WTC11 (cell line): ENCODE measurements around the gene PDE8B.

ENCODE experiments used
- CTCF ChIP-seq: fragments of 200-600 bp; IDR thresholded peaks from 2 replicates; pipeline ENCODE4 v1.8.0; 2022; ENCODE audit warnings: antibody characterized with exemption
- ESRRA ChIP-seq: sonication (generic); formaldehyde crosslinking; IDR thresholded peaks from 2 replicates; pipeline ENCODE4 v1.8.1; 2022; ENCODE audit warnings: mild to moderate bottlenecking, missing genetic modification reagents, borderline replicate concordance
- SMAD4 ChIP-seq: sonication (generic); formaldehyde crosslinking; IDR thresholded peaks from 2 replicates; pipeline ENCODE4 v1.8.0; 2022; ENCODE audit warnings: mild to moderate bottlenecking, missing genetic modification reagents
- ZNF138 ChIP-seq: sonication (generic); formaldehyde crosslinking; conservative IDR thresholded peaks from 2 replicates; pipeline ENCODE4 v1.8.1; 2022; ENCODE audit warnings: mild to moderate bottlenecking, moderate library complexity, missing genetic modification reagents

DNA sequence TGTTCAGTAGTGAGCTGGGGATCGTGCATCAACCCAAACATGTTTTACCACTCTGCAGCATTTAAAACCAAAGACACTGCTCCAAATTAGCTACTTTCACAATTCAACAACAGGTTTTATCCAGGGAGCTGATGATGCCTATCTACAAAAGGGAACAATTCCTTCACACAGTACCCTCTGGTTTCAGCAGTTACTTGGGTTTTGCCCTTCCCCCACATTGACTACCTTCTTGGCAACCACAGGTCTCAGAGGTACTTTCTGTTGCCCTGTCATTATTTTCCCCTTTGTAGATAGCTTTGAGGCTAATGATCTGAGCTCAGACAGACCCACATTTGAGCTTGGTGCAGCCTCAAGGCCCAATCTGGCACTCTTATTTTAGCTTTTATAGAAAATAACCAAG, 185.5 kb downstream of the PDE8B start:
- TF ChIP-seq SMAD4 (CRISPR knock-in tag) (no peak), ZNF138 (CRISPR knock-in tag) (no peak), CTCF (no peak), ESRRA (no peak)
